ENCODE results near the gene BMAL1.

BMAL1 gene

GRCh38 chr11:13318498-13319295 is 41.1 kb downstream of the BMAL1 start:
- ATAC-seq, result 0 out of 3 replicates have a peak, but pooled peaks have one; percentile 26
- TF ChIP-seq POU6F1 (CRISPR knock-in tag; IDR thresholded peaks at IDR 0.05; ENCODE audit: borderline replicate concordance, low read depth) (no peak), RARB (CRISPR knock-in tag; IDR thresholded peaks at IDR 0.05) (no peak), ARNTL (CRISPR knock-in tag; IDR thresholded peaks at IDR 0.05; ENCODE audit: borderline replicate concordance, low read depth) (no peak), ISL1 (CRISPR knock-in tag; IDR thresholded peaks at IDR 0.05) (no peak), ZNF70 (CRISPR knock-in tag; IDR thresholded peaks at IDR 0.05) (no peak), CSDC2 (CRISPR knock-in tag; IDR thresholded peaks at IDR 0.05) (no peak), ZNF8 (CRISPR knock-in tag; IDR thresholded peaks at IDR 0.05) (no peak), TCF4 (CRISPR knock-in tag; IDR thresholded peaks at IDR 0.05; ENCODE audit: borderline replicate concordance) (no peak), ZFP30 (CRISPR knock-in tag; IDR thresholded peaks at IDR 0.05) (no peak), CREB5 (CRISPR knock-in tag; IDR thresholded peaks at IDR 0.05; ENCODE audit: low read depth) (no peak), ZC3H10 (CRISPR knock-in tag; IDR thresholded peaks at IDR 0.05) (no peak), ZNF565 (CRISPR knock-in tag; conservative IDR thresholded peaks at IDR 0.05; ENCODE audit: low read depth) (no peak), PPARA (CRISPR knock-in tag; IDR thresholded peaks at IDR 0.05; ENCODE audit: borderline replicate concordance) (no peak), ESRRG (CRISPR knock-in tag; IDR thresholded peaks at IDR 0.05) (no peak), OSR1 (CRISPR knock-in tag; IDR thresholded peaks at IDR 0.05) (no peak), CSRNP3 (CRISPR knock-in tag; IDR thresholded peaks at IDR 0.05) (no peak), BACH2 (CRISPR knock-in tag; IDR thresholded peaks at IDR 0.05; ENCODE audit: borderline replicate concordance) (no peak), GLIS3 (CRISPR knock-in tag; IDR thresholded peaks at IDR 0.05) (no peak)

GRCh38 chr11:13320688-13321087 is 43.1 kb downstream of the BMAL1 start:
- TF ChIP-seq ZFP3 (CRISPR knock-in tag; IDR thresholded peaks at IDR 0.05) (peak; percentile 93), ZNF70 (CRISPR knock-in tag; IDR thresholded peaks at IDR 0.05) (no peak)
- no peak for ATAC-seq

GRCh38 chr11:13321431-13321830 is 43.8 kb downstream of the BMAL1 start:
- no peak for TF ChIP-seq ESRRG (CRISPR knock-in tag; IDR thresholded peaks at IDR 0.05)
- TF ChIP-seq GLIS3 (CRISPR knock-in tag; IDR thresholded peaks at IDR 0.05), result no peak
- TF ChIP-seq ZC3H10 (CRISPR knock-in tag; IDR thresholded peaks at IDR 0.05), result no peak
- no peak for TF ChIP-seq CSRNP3 (CRISPR knock-in tag; IDR thresholded peaks at IDR 0.05)
- TF ChIP-seq OSR1 (CRISPR knock-in tag; IDR thresholded peaks at IDR 0.05), result no peak
- TF ChIP-seq ISL1 (CRISPR knock-in tag; IDR thresholded peaks at IDR 0.05), result no peak
- TF ChIP-seq BACH2 (CRISPR knock-in tag; IDR thresholded peaks at IDR 0.05; ENCODE audit: borderline replicate concordance), result no peak
- TF ChIP-seq ARNTL (CRISPR knock-in tag; IDR thresholded peaks at IDR 0.05; ENCODE audit: borderline replicate concordance, low read depth), result no peak
- no peak for TF ChIP-seq TSHZ2 (CRISPR knock-in tag; IDR thresholded peaks at IDR 0.05)
- no peak for TF ChIP-seq ZFP3 (CRISPR knock-in tag; IDR thresholded peaks at IDR 0.05)
- TF ChIP-seq CREB5 (CRISPR knock-in tag; IDR thresholded peaks at IDR 0.05; ENCODE audit: low read depth), result no peak
- no peak for TF ChIP-seq CSDC2 (CRISPR knock-in tag; IDR thresholded peaks at IDR 0.05)
- TF ChIP-seq ZFP30 (CRISPR knock-in tag; IDR thresholded peaks at IDR 0.05), result no peak
- TF ChIP-seq ZNF8 (CRISPR knock-in tag; IDR thresholded peaks at IDR 0.05), result no peak
- no peak for TF ChIP-seq TCF4 (CRISPR knock-in tag; IDR thresholded peaks at IDR 0.05; ENCODE audit: borderline replicate concordance)
- no peak for TF ChIP-seq PPARA (CRISPR knock-in tag; IDR thresholded peaks at IDR 0.05; ENCODE audit: borderline replicate concordance)
- no peak for TF ChIP-seq PATZ1 (CRISPR knock-in tag; IDR thresholded peaks at IDR 0.05; ENCODE audit: borderline replicate concordance)
- ATAC-seq, result no peak
